Astrocyte (in vitro differentiated cells and primary cell): ENCODE data around the gene TMEM123. TPM values are rescaled to one million over a fixed set of nuclear protein-coding genes. Genes with fewer than 3 reads are reported as not detected.

Source experiments
- DNase-seq: peaks from one replicate; pipeline ENCODE4 v3.0.0-alpha.2; 2010; ENCODE audit warnings: low read depth
- FAIRE-seq: peaks from 2 replicates; lab custom pipeline; 2011; peaks lifted over from hg19 to GRCh38; lab: Jason Lieb, UNC
- H2AFZ ChIP-seq: 2 replicates; pipeline ENCODE4 v1.6.0; 2012; ENCODE audit warnings: low read depth, low read length, inconsistent platforms
- H3K27ac ChIP-seq: 2 replicates; pipeline ENCODE4 v1.5.1; 2011; ENCODE audit warnings: low read depth, low read length, inconsistent platforms
- H3K27me3 ChIP-seq: 2 replicates; pipeline ENCODE4 v1.6.0; 2011; ENCODE audit warnings: low read length, inconsistent platforms; ENCODE audit not compliant: insufficient read depth
- H3K36me3 ChIP-seq: 2 replicates; pipeline ENCODE4 v1.5.1; 2011; ENCODE audit warnings: low read length, inconsistent platforms; ENCODE audit not compliant: insufficient read depth
- H3K4me1 ChIP-seq: 2 replicates; pipeline ENCODE4 v1.5.1; 2011; ENCODE audit warnings: low read length, inconsistent platforms; ENCODE audit not compliant: insufficient read depth
- H3K4me2 ChIP-seq: 2 replicates; pipeline ENCODE4 v1.6.0; 2012; ENCODE audit warnings: low read length, inconsistent platforms
- H3K4me3 ChIP-seq: 2 replicates; pipeline ENCODE4 v1.5.1; 2011; ENCODE audit warnings: low read depth, mild to moderate bottlenecking, low read length, inconsistent platforms; ENCODE audit not compliant: insufficient read depth
- H3K79me2 ChIP-seq: 2 replicates; pipeline ENCODE4 v1.6.0; 2012; ENCODE audit warnings: mild to moderate bottlenecking, low read length, inconsistent platforms; ENCODE audit not compliant: insufficient read depth
- H3K9ac ChIP-seq: 2 replicates; pipeline ENCODE4 v1.6.0; 2012; ENCODE audit warnings: mild to moderate bottlenecking, low read length, inconsistent platforms
- H3K9me3 ChIP-seq: 2 replicates; pipeline ENCODE4 v1.5.1; 2012; ENCODE audit warnings: low read depth, mild to moderate bottlenecking, low read length, inconsistent platforms; ENCODE audit not compliant: insufficient read depth
- H4K20me1 ChIP-seq: 2 replicates; pipeline ENCODE4 v1.6.0; 2012; ENCODE audit warnings: low read length, inconsistent platforms; ENCODE audit not compliant: insufficient read depth
- H3K27ac Mint-ChIP-seq: one replicate; pipeline ENCODE4 v1.8.0; 2021; ENCODE audit warnings: mild to moderate bottlenecking, mixed read lengths; ENCODE audit not compliant: unreplicated experiment
- H3K27me3 Mint-ChIP-seq: one replicate; pipeline ENCODE4 v1.8.0; 2021; ENCODE audit warnings: low read depth, mixed read lengths; ENCODE audit not compliant: unreplicated experiment
- H3K36me3 Mint-ChIP-seq: one replicate; pipeline ENCODE4 v1.8.0; 2021; ENCODE audit warnings: low read depth, mixed read lengths; ENCODE audit not compliant: unreplicated experiment
- H3K4me1 Mint-ChIP-seq: one replicate; pipeline ENCODE4 v1.8.0; 2021; ENCODE audit warnings: low read depth, mixed read lengths; ENCODE audit not compliant: unreplicated experiment
- H3K4me3 Mint-ChIP-seq: one replicate; pipeline ENCODE4 v1.8.0; 2021; ENCODE audit warnings: mild to moderate bottlenecking, moderate library complexity, mixed read lengths; ENCODE audit not compliant: unreplicated experiment
- H3K9me3 Mint-ChIP-seq: one replicate; pipeline ENCODE4 v1.8.0; 2021; ENCODE audit warnings: mild to moderate bottlenecking, mixed read lengths; ENCODE audit not compliant: unreplicated experiment
- EZH2 ChIP-seq: IDR thresholded peaks from 2 replicates; pipeline ENCODE4 v1.6.1; 2012; ENCODE audit warnings: mild to moderate bottlenecking, low read length, inconsistent platforms; ENCODE audit not compliant: insufficient read depth
- total RNA-seq: library from RNA; stranded (reverse); gene quantifications from 2 replicates; pipeline ENCODE4 v1.2.1, GENCODE V29; 2021
- TF ChIP-seq, protein P1 (sequence below): IDR thresholded peaks from 2 replicates; pipeline ENCODE4 v1.5.1; 2011; ENCODE audit warnings: low read depth, mild to moderate bottlenecking, inconsistent platforms, low read length, moderate library complexity; ENCODE audit not compliant: insufficient read depth

The TMEM123 gene
- total RNA-seq, 1 donor from 2014 or later, result 234 TPM

DNA sequence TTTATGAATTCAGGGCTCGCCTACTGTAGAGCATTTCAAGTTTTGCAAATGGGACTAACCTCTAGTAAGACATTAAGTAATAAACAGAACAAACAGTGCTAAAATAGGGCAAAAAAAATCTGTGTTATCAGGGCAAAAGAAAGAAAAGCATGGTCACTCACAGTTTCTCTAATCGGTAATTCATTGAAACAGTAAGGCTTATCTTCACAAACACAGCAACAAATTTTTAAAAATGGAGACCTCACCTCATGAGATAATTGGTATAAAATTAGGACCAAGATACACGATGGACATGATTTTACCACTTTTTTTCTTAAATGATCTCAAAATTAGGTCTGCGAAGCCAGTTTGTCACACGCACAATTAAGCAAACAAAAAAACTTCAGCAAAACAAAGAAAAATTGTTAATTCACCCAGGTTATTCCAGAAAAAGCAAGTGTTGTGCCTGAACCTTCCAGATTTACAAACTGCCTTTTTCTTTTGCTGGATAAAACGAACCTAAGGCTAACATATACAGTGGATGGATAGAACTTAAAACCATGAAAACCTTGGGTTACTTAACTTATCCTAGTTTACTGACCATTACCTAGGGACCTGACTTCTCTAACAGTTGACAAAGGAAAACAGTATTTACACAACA lies 1.4 kb downstream of the TMEM123 start:
- H2AFZ ChIP-seq, result peak overlapping the region; percentile 61
- H3K4me3 ChIP-seq, result peak overlapping the region; percentile 70
- H3K27me3 ChIP-seq, result no peaks in the 10 kb centered on the region
- Mint-ChIP-seq H3K4me3 (peak overlapping the region; percentile 97), H3K9me3 (peaks cover 1% of the 10 kb centered on the region), H3K36me3 (no peaks in the 10 kb centered on the region), H3K27me3 (no peaks in the 10 kb centered on the region), H3K4me1 (peaks cover 55% of the 10 kb centered on the region), H3K27ac (peak overlapping the region; percentile 71)
- H3K79me2 ChIP-seq, result peaks cover 52% of the 10 kb centered on the region
- H3K36me3 ChIP-seq, result peaks cover 3% of the 10 kb centered on the region
- FAIRE-seq, result no peak
- H3K27ac ChIP-seq, result peak overlapping the region; percentile 66
- no peak for DNase-seq
- peak overlapping the region; percentile 89 for H3K9ac ChIP-seq
- no peaks in the 10 kb centered on the region for H3K9me3 ChIP-seq
- TF ChIP-seq, protein P1, sequence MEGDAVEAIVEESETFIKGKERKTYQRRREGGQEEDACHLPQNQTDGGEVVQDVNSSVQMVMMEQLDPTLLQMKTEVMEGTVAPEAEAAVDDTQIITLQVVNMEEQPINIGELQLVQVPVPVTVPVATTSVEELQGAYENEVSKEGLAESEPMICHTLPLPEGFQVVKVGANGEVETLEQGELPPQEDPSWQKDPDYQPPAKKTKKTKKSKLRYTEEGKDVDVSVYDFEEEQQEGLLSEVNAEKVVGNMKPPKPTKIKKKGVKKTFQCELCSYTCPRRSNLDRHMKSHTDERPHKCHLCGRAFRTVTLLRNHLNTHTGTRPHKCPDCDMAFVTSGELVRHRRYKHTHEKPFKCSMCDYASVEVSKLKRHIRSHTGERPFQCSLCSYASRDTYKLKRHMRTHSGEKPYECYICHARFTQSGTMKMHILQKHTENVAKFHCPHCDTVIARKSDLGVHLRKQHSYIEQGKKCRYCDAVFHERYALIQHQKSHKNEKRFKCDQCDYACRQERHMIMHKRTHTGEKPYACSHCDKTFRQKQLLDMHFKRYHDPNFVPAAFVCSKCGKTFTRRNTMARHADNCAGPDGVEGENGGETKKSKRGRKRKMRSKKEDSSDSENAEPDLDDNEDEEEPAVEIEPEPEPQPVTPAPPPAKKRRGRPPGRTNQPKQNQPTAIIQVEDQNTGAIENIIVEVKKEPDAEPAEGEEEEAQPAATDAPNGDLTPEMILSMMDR, result no peak
- no peak for TF ChIP-seq EZH2
- H4K20me1 ChIP-seq, result peaks cover 21% of the 10 kb centered on the region
- H3K4me1 ChIP-seq, result peaks cover 20% of the 10 kb centered on the region
- peak overlapping the region; percentile 85 for H3K4me2 ChIP-seq

DNA sequence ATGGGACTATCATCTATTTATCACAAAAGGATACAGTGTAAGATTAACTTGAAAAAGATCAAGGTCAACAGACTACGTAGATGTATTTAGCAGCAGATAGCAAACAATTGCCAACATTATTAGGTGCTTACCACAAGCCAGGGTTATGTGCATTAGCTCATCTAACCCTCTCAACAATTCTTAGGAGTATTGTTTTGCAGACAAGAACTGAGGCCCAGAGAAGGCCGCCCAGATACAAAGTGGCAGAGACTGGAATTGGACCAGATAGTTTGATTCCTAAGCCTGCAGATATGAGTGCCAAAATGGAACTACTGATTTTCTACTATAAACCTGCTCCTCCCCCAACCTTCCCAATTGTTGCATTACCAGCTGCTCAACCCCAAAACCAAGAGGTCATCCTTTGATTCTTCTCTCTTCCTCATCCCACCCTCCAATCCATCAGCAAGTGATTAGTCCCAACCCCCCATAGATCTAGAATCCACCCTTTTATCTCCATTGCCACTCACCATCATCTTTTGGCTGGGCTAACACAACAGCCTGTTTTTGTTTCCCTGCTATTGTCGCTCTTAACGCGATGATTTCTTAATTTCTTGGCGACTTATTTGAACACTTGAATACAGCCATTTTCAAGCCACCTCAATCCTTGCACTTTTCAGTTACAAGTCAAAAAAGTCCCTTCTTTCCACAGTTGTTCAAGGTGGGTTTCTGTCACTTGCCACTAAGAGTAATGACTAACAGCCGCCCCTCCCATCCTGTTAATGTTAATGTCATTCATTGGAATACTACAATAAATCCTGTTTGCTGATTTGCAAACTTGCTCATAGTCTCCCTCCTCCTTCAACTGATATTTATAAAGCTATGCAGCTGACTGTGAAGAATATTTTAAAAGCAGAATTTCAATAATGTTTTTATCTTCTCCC lies 2.7 kb downstream of the TMEM123 start:
- Mint-ChIP-seq H3K36me3 (peaks cover 5% of the 10 kb centered on the region), H3K27ac (peak overlapping the region; percentile 22), H3K4me3 (peak overlapping the region; percentile 97), H3K4me1 (peaks cover 55% of the 10 kb centered on the region), H3K27me3 (no peaks in the 10 kb centered on the region), H3K9me3 (peaks cover 1% of the 10 kb centered on the region)
- H3K9me3 ChIP-seq, result no peaks in the 10 kb centered on the region
- FAIRE-seq (no peak), DNase-seq (no peak)
- H3K9ac ChIP-seq, result no peak overlapping the region
- TF ChIP-seq EZH2, result no peak
- TF ChIP-seq, protein P1, result no peak
- no peaks in the 10 kb centered on the region for H3K27me3 ChIP-seq
- peaks cover 21% of the 10 kb centered on the region for H4K20me1 ChIP-seq
- H3K79me2 ChIP-seq, result peaks cover 65% of the 10 kb centered on the region
- H3K4me3 ChIP-seq, result no peak overlapping the region
- no peak overlapping the region for H3K27ac ChIP-seq
- H3K4me1 ChIP-seq, result peaks cover 20% of the 10 kb centered on the region
- no peak overlapping the region for H2AFZ ChIP-seq
- peak overlapping the region; percentile 85 for H3K4me2 ChIP-seq
- H3K36me3 ChIP-seq, result peaks cover 3% of the 10 kb centered on the region
